A673 (cell line): ENCODE results near the gene CFHR5. TPM values are rescaled to one million over a fixed set of nuclear protein-coding genes. Genes with fewer than 3 reads are reported as not detected.

Experiments used
- BruUV-seq: library from RNA; stranded (reverse); fragments of 400-500 nt; replicated peaks from 2 replicates; lab custom pipeline; 2021; lab: Mats Ljungman, UMichigan
- CTCF ChIA-PET: fragments of 300-600 bp; sonication (Branson Sonifier 250); formaldehyde crosslinking; loops from one replicate; lab custom pipeline; 2022; ENCODE audit warnings: antibody characterized with exemption; lab: Charles Lee
- POLR2A ChIA-PET: fragments of 300-600 bp; sonication (Branson Sonifier 250); formaldehyde crosslinking; loops from one replicate; lab custom pipeline; 2022; ENCODE audit warnings: antibody characterized with exemption; ENCODE audit not compliant: low non-redundant PET; lab: Charles Lee
- DNase-seq: peaks from one replicate; pipeline ENCODE4 v3.0.0-alpha.2; 2015; ENCODE audit warnings: low spot score
- H3K27ac ChIP-seq: fragments of 200-600 bp; sonication (generic); 2 replicates; pipeline ENCODE4 v1.5.1; 2016; ENCODE audit warnings: mixed run types, low read depth, mild to moderate bottlenecking, mixed read lengths, antibody characterized with exemption, low read length; ENCODE audit not compliant: poor library complexity, severe bottlenecking
- H3K27me3 ChIP-seq: fragments of 200-600 bp; sonication (generic); replicated peaks from 2 replicates; pipeline ENCODE4 v1.6.1; 2017; ENCODE audit warnings: mixed run types, low read depth, mild to moderate bottlenecking, mixed read lengths, antibody characterized with exemption, low read length; ENCODE audit not compliant: insufficient read depth, poor library complexity
- H3K36me3 ChIP-seq: fragments of 200-600 bp; sonication (generic); 2 replicates; pipeline ENCODE4 v1.6.1; 2016; ENCODE audit warnings: mixed run types, mild to moderate bottlenecking, mixed read lengths, antibody characterized with exemption, low read length; ENCODE audit not compliant: insufficient read depth, poor library complexity, severe bottlenecking
- H3K4me1 ChIP-seq: fragments of 200-600 bp; sonication (generic); 2 replicates; pipeline ENCODE4 v1.6.1; 2017; ENCODE audit warnings: mixed run types, mild to moderate bottlenecking, mixed read lengths, antibody characterized with exemption, low read length; ENCODE audit not compliant: insufficient read depth, poor library complexity, severe bottlenecking
- H3K4me3 ChIP-seq: fragments of 200-600 bp; sonication (generic); 2 replicates; pipeline ENCODE4 v1.5.1; 2016; ENCODE audit warnings: low read depth, mixed run types, mild to moderate bottlenecking, mixed read lengths, low read length; ENCODE audit not compliant: poor library complexity, severe bottlenecking
- H3K9me3 ChIP-seq: fragments of 200-600 bp; sonication (generic); 2 replicates; pipeline ENCODE4 v1.6.1; 2016; ENCODE audit warnings: mixed run types, low read depth, mild to moderate bottlenecking, mixed read lengths, antibody characterized with exemption, low read length; ENCODE audit not compliant: poor library complexity, severe bottlenecking
- EZH2 ChIP-seq: fragments of 200-600 bp; sonication (generic); IDR thresholded peaks from 2 replicates; pipeline ENCODE4 v1.6.1; 2017; ENCODE audit warnings: borderline replicate concordance, low read depth, mild to moderate bottlenecking, mixed read lengths, antibody characterized with exemption, low read length; ENCODE audit not compliant: poor library complexity, severe bottlenecking
- intact Hi-C: fragments of 100-400 bp; cut with micrococcal nuclease; formaldehyde crosslinking; loops from one replicate; pipeline ENCODE4 v1.10.0; 2022; ENCODE audit not compliant: unreplicated experiment
- total RNA-seq: library from RNA; stranded (reverse); gene quantifications from 2 replicates; pipeline ENCODE4 v1.2.3, GENCODE V29; 2021
- TF ChIP-seq, protein P1 (sequence below): fragments of 300-800, 200-600 bp; sonication (generic); conservative IDR thresholded peaks from 2 replicates; pipeline ENCODE4 v1.5.1; 2017; ENCODE audit warnings: low read depth, mild to moderate bottlenecking, antibody characterized with exemption, low read length, moderate library complexity, mixed read lengths

Gene CFHR5
- total RNA-seq, 1 experiment from 2014 or later: not detected

DNA sequence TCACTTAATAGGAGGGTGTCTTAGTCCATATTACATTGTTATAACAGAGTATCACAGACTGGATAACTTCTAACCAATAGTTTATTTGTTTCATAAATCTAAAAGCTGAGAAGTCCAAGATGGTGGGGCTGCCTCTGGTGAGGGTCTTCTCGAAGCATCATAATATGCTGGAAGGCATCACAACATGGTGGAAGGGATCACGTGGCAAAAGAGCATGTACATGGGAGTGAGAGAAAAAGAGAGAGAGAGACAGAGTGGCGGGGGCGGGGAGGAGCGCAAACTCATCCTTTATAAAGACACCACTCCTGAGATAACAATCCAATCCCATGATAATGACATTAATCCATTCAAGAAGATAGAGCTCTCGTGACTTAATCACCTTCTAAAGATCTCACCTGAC, 31.5 kb downstream of the CFHR5 start:
- TF ChIP-seq, protein P1, sequence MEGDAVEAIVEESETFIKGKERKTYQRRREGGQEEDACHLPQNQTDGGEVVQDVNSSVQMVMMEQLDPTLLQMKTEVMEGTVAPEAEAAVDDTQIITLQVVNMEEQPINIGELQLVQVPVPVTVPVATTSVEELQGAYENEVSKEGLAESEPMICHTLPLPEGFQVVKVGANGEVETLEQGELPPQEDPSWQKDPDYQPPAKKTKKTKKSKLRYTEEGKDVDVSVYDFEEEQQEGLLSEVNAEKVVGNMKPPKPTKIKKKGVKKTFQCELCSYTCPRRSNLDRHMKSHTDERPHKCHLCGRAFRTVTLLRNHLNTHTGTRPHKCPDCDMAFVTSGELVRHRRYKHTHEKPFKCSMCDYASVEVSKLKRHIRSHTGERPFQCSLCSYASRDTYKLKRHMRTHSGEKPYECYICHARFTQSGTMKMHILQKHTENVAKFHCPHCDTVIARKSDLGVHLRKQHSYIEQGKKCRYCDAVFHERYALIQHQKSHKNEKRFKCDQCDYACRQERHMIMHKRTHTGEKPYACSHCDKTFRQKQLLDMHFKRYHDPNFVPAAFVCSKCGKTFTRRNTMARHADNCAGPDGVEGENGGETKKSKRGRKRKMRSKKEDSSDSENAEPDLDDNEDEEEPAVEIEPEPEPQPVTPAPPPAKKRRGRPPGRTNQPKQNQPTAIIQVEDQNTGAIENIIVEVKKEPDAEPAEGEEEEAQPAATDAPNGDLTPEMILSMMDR: no peak
- intact Hi-C loops: no loop called here
- DNase-seq: no peak
- ChIA-PET POLR2A (no interaction called here), CTCF (no interaction called here)
- no peaks in the 10 kb centered on the region for H3K9me3 ChIP-seq
- no peak overlapping the region for H3K4me3 ChIP-seq
- no peaks in the 10 kb centered on the region for H3K27me3 ChIP-seq
- H3K4me1 ChIP-seq: no peaks in the 10 kb centered on the region
- H3K27ac ChIP-seq: no peak overlapping the region
- BruUV-seq: no TSS peak
- H3K36me3 ChIP-seq: no peaks in the 10 kb centered on the region

DNA sequence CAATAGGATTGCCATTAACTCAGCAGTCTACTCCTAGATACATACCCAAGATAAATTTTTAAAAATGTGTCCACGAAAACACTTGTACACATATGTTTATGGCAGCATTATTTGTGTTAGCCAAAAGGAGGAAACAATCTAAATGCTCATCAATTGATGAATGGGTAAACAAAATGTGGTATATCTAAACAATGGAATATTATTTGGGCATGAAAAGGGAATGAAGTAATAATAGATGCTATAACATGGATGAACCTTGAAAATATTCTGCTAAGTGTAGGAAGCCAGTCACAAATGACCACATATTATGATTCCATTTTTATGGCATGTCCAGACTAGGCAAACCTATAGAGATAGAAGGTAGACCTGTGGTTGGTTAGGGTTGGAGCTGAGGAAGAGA, 34.3 kb downstream of the CFHR5 start:
- Histone ChIP-seq H3K9me3 (no peaks in the 10 kb centered on the region), H3K36me3 (no peaks in the 10 kb centered on the region), H3K4me1 (no peaks in the 10 kb centered on the region), H3K27ac (no peak overlapping the region), H3K27me3 (no peaks in the 10 kb centered on the region), H3K4me3 (no peak overlapping the region)
- ChIA-PET CTCF (no interaction called here), POLR2A (no interaction called here)
- intact Hi-C loops: no loop called here
- TF ChIP-seq EZH2: no peak
- TF ChIP-seq, protein P1: no peak
- no peak for DNase-seq
- BruUV-seq: no TSS peak

DNA sequence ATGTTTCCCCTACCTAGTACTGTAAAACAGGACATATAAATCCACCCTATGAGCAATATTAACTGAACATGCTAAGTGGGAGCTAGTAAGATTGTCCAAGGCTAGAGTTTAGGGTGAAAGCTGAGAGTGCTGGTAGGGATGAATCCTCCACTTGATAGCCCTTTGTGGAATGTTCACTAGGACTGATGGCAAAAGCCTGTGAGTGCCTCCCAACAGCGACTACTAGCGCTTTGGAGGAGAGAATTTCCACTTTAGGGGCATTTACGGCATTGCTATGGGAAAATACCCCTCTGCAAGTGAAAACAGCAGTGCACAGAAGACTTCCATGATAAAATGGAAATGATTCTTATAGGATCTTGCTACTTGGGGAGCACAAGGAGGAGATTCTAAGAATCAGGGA, 35.9 kb downstream of the CFHR5 start:
- no peak overlapping the region for H3K27ac ChIP-seq
- H3K4me1 ChIP-seq: no peaks in the 10 kb centered on the region
- no TSS peak for BruUV-seq
- DNase-seq: no peak
- ChIA-PET CTCF (no interaction called here), POLR2A (interaction anchor here (0.6 kb wide), 1 partner anchor 22 kb away, joined by 9 read pairs; no protein-coding TSS in a partner anchor)
- no peaks in the 10 kb centered on the region for H3K36me3 ChIP-seq
- intact Hi-C loops: no loop called here
- no peaks in the 10 kb centered on the region for H3K9me3 ChIP-seq
- TF ChIP-seq, protein P1: no peak
- TF ChIP-seq EZH2: no peak
- no peaks in the 10 kb centered on the region for H3K27me3 ChIP-seq
- H3K4me3 ChIP-seq: no peak overlapping the region
